ENCODE data around the gene VWA3B.

GRCh38 chr2:98072442-98072841 is 14.5 kb upstream of the VWA3B start:
- TF ChIP-seq, protein P1, sequence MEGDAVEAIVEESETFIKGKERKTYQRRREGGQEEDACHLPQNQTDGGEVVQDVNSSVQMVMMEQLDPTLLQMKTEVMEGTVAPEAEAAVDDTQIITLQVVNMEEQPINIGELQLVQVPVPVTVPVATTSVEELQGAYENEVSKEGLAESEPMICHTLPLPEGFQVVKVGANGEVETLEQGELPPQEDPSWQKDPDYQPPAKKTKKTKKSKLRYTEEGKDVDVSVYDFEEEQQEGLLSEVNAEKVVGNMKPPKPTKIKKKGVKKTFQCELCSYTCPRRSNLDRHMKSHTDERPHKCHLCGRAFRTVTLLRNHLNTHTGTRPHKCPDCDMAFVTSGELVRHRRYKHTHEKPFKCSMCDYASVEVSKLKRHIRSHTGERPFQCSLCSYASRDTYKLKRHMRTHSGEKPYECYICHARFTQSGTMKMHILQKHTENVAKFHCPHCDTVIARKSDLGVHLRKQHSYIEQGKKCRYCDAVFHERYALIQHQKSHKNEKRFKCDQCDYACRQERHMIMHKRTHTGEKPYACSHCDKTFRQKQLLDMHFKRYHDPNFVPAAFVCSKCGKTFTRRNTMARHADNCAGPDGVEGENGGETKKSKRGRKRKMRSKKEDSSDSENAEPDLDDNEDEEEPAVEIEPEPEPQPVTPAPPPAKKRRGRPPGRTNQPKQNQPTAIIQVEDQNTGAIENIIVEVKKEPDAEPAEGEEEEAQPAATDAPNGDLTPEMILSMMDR (conservative IDR thresholded peaks at IDR 0.05; ENCODE audit: low read depth, low read length), result no peak
- TF ChIP-seq EZH2 (IDR thresholded peaks at IDR 0.05; ENCODE audit: borderline replicate concordance, low read depth, low read length, poor library complexity, severe bottlenecking), result no peak

All from A673 (cell line).